Measurements from ENCODE around the gene UNC5C.

- TF ChIP-seq POLR2A (IDR thresholded peaks at IDR 0.05) (no peak), POLR2AphosphoS5 (IDR thresholded peaks at IDR 0.05) (no peak)
Observed at GRCh38 chr4:95536650-95537049, 12.1 kb downstream of the UNC5C start.
